Posterior cingulate gyrus (tissue), 11 donors: ENCODE measurements around the gene HSD17B4.
A peak's percentile ranks its signal among the peaks of the same experiment; 100 is the strongest.
"Not testable (repeated sequence)": the region's sequence is repeated elsewhere in the genome, so short reads cannot be mapped to it uniquely, and the experiment has no call there.

ENCODE experiments used
- DNase-seq, 10 donors: peaks; one replicate each; pipeline versions ENCODE4 v3.0.0 to v3.0.0-alpha.2; 2020 to 2021; ENCODE audit warnings: mixed read lengths in 3 of 10
- intact Hi-C: fragments of 100-400 bp; cut with DNase I; formaldehyde crosslinking; loops from one replicate; pipeline ENCODE4 v1.15.1; 2023

Gene HSD17B4, protein sequence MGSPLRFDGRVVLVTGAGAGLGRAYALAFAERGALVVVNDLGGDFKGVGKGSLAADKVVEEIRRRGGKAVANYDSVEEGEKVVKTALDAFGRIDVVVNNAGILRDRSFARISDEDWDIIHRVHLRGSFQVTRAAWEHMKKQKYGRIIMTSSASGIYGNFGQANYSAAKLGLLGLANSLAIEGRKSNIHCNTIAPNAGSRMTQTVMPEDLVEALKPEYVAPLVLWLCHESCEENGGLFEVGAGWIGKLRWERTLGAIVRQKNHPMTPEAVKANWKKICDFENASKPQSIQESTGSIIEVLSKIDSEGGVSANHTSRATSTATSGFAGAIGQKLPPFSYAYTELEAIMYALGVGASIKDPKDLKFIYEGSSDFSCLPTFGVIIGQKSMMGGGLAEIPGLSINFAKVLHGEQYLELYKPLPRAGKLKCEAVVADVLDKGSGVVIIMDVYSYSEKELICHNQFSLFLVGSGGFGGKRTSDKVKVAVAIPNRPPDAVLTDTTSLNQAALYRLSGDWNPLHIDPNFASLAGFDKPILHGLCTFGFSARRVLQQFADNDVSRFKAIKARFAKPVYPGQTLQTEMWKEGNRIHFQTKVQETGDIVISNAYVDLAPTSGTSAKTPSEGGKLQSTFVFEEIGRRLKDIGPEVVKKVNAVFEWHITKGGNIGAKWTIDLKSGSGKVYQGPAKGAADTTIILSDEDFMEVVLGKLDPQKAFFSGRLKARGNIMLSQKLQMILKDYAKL

GRCh38 chr5:119452373-119453039 is at the start of gene HSD17B4:
TSS of gene HSD17B4 (plus strand) at chr5:119452497. CDS start at chr5:119452576, 79 bp downstream.
- intact Hi-C loops: no loop called here
- peak; percentile 88 to 99 (median 93) for DNase-seq

- intact Hi-C loops: no loop called here
- DNase-seq: no peak
Measured at GRCh38 chr5:119402555-119402954, 49.7 kb upstream of the HSD17B4 start.

- intact Hi-C loops: no loop called here
- no peak for DNase-seq
Measured at GRCh38 chr5:119404033-119404432, 48.3 kb upstream of the HSD17B4 start.

DNA sequence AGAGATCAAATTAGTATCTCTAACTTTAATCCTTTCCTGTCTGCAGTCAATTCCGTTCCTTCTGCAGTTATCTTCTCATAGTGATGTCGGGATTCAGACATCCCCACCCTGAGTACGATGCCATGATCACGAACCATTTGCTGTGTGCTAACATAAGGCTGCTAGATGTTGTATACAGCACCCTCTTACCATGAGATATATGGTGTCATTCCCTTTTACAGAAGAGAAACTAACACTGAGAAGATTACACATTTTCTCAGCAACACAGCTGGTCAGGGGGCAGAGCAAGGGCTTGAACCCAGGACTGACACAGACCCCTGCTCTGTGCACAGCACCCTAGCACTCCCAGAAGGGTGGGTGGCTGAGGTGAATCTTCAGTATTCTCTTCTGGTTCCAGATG is 46.9 kb upstream of the HSD17B4 start:
- DNase-seq: no peak

DNA sequence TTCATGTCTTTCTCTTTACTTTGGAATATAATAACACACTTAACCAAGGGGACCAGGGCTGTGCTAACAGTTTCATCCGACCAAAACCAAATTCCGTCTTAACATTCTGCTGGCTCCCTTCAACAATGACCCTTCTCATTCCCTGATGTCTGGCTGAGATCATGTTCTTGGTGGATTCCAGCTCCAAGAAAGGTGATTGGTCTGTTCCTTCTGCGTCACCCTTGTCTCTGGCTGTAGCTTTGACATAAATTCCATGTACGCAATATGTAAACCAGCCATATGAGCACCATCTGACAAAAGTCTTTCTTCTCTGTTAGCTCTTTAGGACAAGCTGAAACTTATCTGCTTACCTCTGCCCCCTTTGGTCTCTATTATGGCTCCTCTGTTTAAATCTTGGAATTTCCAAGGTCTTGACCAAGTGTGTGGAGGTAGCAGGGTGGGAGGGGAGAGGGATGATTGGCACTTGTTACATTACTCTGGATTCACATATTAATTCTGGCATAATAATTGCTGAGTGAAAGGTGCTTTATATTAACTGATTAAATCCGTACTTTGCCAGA is 45.7 kb upstream of the HSD17B4 start:
- intact Hi-C loops: no loop called here
- no peak for DNase-seq

More for the DNA sequence above, 46.9 kb upstream of the HSD17B4 start:
- intact Hi-C loops: no loop called here

DNA sequence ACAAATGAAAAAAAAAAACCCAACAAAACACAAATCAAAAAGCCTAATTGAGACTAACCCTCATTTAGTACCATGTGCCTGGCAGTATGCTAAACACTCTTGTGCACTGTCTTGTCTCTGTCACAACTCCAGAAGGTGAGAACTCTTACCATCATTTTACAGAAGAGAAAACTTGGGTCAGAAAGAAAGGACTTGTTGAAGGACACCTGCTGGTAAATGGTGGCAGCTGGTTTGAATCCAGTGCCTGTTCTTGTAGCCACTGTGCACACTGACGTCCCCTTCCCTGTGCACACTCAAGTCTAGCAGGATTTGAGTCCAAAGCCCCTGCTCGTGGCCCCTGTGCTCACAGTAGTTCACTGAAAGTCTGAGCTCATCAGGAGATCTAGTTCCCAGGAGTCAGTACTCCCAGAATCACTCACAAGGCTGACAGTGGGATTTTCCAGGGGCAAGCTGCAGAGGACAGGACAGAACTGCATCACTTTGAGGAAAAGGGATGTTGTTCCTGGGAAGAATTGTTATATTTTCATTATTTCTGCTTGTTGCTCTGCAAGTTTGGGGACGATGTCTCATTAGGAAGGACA is 43.0 kb upstream of the HSD17B4 start:
- intact Hi-C loops: no loop called here
- DNase-seq: no peak

- intact Hi-C loops: loop anchor here (5.0 kb wide), 1 partner anchor 143 kb away; no protein-coding TSS in a partner anchor
- DNase-seq: no peak
Measured at GRCh38 chr5:119410448-119411159, 41.7 kb upstream of the HSD17B4 start.

GRCh38 chr5:119411361-119412278 is 40.7 kb upstream of the HSD17B4 start:
- intact Hi-C loops: loop anchor here (1.0 to 5.0 kb wide), 3 partner anchors 144 to 423 kb away; partner anchors contain the start of gene DTWD2
- DNase-seq: peak in 8 of 10 donors; percentile 8 to 88 (median 42)

GRCh38 chr5:119412279-119413227 is 39.7 kb upstream of the HSD17B4 start:
- DNase-seq: no peak
- intact Hi-C loops: loop anchor here (1.0 to 5.0 kb wide), 3 partner anchors 145 to 424 kb away; partner anchors contain the start of gene DTWD2

- intact Hi-C loops: loop anchor here (5.0 kb wide), 1 partner anchor 147 kb away; no protein-coding TSS in a partner anchor
- not testable (repeated sequence) for DNase-seq
Measured at GRCh38 chr5:119414124-119414734, 38.1 kb upstream of the HSD17B4 start.

DNA sequence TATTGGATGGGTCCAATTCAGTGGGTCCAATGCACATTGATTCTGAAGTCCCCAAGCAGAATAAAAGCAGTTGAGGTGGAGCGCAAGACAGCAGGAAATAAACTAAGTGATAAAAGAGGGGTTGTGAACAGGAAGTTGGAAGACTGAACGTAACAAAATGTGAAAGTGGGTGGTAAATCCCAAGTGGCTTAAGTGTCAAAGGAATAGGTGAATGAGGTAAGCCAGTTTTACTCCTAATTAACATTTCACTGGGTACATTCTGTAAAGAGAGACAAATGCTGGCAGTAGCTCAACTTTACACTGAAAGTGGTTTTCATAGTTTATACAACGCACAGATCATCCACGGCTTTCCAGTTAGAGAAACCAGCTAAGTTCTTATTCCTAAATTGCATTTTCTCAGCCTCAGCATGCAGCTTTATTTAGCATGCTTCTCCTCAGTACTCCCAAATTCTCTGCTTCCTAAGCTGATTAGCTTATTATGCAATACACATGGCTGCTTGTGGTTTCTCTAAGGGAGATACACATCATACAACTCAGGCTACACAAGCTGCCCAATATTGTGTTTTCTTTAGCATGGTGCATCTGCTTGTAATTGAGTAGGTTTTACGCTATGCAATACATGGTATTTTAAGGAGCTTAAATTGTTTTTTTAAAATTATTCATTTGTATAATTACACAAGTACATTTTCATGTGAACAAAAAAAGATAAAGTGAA is 34.2 kb upstream of the HSD17B4 start:
- intact Hi-C loops: no loop called here
- DNase-seq: no peak

DNA sequence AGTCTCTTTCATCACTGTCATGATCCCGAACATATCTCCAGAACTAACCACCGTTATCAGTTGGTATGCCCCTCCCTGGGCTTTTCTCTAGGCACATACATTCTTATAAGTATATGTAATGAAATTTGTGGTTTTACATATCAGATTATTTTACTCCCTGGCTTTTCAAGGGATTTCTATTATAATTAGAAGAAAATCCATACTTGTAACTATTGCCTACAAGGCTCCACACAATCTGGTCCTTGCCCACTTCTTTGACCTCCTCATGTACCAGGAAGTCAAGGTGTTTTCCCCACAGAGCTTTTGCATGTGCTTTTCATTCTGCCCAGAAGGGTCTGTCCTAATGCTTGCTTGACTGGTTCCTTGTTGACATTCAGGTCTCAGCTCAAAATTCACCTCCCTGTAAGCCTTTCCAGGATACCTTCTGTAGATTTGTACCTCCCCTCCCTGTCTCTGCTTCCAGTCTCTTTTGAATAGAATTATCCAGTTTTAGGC is 33.6 kb upstream of the HSD17B4 start:
- intact Hi-C loops: no loop called here
- no peak for DNase-seq

DNA sequence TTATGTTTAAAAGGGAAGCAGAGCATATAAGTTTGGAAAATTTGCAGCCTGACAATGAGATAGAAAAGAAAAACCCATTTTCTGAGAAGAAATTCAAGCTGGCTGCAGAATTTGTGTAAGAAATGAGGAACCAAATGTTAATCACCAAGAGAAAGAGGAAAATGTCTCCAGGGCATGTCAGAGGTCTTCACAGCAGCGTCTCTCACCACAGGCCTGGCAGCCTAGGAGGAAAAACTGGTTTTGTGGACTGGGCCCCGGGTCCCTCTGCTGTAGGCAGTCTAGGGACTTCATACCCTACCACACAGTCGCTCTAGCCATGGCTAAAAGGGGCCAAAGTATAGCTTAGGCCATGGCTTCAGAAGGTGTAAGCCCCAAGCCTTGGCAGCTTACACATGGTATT is 32.1 kb upstream of the HSD17B4 start:
- DNase-seq: no peak
- intact Hi-C loops: no loop called here

- intact Hi-C loops: no loop called here
- DNase-seq: no peak
Measured at GRCh38 chr5:119426057-119426456, 26.2 kb upstream of the HSD17B4 start.

DNA sequence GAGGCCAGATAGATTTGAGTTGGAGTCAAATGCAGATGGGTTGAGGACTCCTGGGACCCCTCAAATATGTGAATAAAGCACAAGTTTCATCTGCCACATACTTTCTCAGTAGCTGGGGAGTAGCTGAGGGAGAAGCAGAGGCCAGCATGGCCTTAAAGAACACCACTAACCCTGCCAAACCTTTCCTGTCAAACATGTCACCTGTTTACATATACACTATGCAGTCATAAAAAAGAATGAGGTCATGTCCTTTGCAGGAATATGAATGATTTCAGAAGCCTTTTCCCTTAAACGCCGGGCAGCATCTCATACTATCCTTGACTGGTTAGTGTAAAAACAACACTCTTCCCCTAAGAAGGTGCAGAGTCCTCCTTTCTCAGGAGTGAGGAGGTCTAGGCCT is 25.2 kb upstream of the HSD17B4 start:
- intact Hi-C loops: no loop called here
- no peak for DNase-seq

- intact Hi-C loops, DNase-seq: not testable (repeated sequence)
Measured at GRCh38 chr5:119427596-119427995, 24.7 kb upstream of the HSD17B4 start.
